Mesenchymal stem cell (in vitro differentiated cells and primary cell): ENCODE results near the gene UNK.

Experiments
- DNase-seq: peaks from one replicate; pipeline ENCODE4 v3.0.0-alpha.2; 2013
- H2AFZ ChIP-seq: one replicate; pipeline ENCODE4 v1.6.1; 2013; ENCODE audit warnings: low read depth, mild to moderate bottlenecking, control low read depth, inconsistent platforms, low read length, moderate library complexity
- H2AK5ac ChIP-seq: 2 replicates; pipeline ENCODE4 v1.6.1; 2013; ENCODE audit warnings: low read length, moderate library complexity, mild to moderate bottlenecking, inconsistent platforms; ENCODE audit not compliant: severe bottlenecking
- H2BK120ac ChIP-seq: one replicate; pipeline ENCODE4 v1.6.1; 2013; ENCODE audit warnings: low read depth, mild to moderate bottlenecking, inconsistent platforms, low read length, moderate library complexity
- H2BK12ac ChIP-seq, 2 experiments: one replicate each; pipeline ENCODE4 v1.6.1; 2013; ENCODE audit warnings: inconsistent platforms in 2 of 2, low read length in 2 of 2, mild to moderate bottlenecking in 2 of 2, moderate library complexity in 2 of 2, control low read depth in 1 of 2
- H2BK15ac ChIP-seq: one replicate; pipeline ENCODE4 v1.6.1; 2013; ENCODE audit warnings: mild to moderate bottlenecking, low read depth, inconsistent platforms; ENCODE audit not compliant: poor library complexity, severe bottlenecking
- H2BK5ac ChIP-seq: 2 replicates; pipeline ENCODE4 v1.6.1; 2013; ENCODE audit warnings: low read depth, mild to moderate bottlenecking, low read length, control low read depth, inconsistent platforms; ENCODE audit not compliant: poor library complexity, severe bottlenecking
- H3K14ac ChIP-seq, 2 experiments: one replicate each; pipeline ENCODE4 v1.6.1; 2013; ENCODE audit warnings: inconsistent platforms in 2 of 2, low read length in 2 of 2, control low read depth in 1 of 2, mild to moderate bottlenecking in 1 of 2, moderate library complexity in 1 of 2
- H3K18ac ChIP-seq, 2 experiments: one replicate each; pipeline ENCODE4 v1.6.1; 2013; ENCODE audit warnings: inconsistent platforms in 2 of 2, low read length in 2 of 2, control low read depth in 1 of 2, low read depth in 1 of 2, mild to moderate bottlenecking in 1 of 2
- H3K23ac ChIP-seq, 2 experiments: one replicate each; pipeline ENCODE4 v1.6.1; 2013; ENCODE audit warnings: inconsistent platforms in 2 of 2, low read length in 2 of 2, mild to moderate bottlenecking in 2 of 2, moderate library complexity in 2 of 2, control low read depth in 1 of 2
- H3K27ac ChIP-seq: 2 replicates; pipeline ENCODE4 v1.5.1; 2013; ENCODE audit warnings: mild to moderate bottlenecking, moderate library complexity, low read length, control low read depth, inconsistent platforms; ENCODE audit not compliant: poor library complexity, severe bottlenecking
- H3K27me3 ChIP-seq, 2 experiments: 2 replicates each; pipeline versions ENCODE4 v1.6.1 to v1.7.0; 2013; ENCODE audit warnings: low read length in 2 of 2, mild to moderate bottlenecking in 2 of 2, moderate library complexity in 2 of 2, control low read depth in 1 of 2, inconsistent platforms in 1 of 2; ENCODE audit not compliant: control insufficient read depth in 1 of 2, insufficient read depth in 1 of 2
- H3K36me3 ChIP-seq, 2 experiments: 2 replicates each; pipeline versions ENCODE4 v1.6.1 to v1.7.0; 2013; ENCODE audit warnings: low read length in 2 of 2, control low read depth in 1 of 2, inconsistent platforms in 1 of 2, low read depth in 1 of 2, mild to moderate bottlenecking in 1 of 2; ENCODE audit not compliant: insufficient read depth in 2 of 2, control insufficient read depth in 1 of 2
- H3K4ac ChIP-seq, 2 experiments: one replicate each; pipeline ENCODE4 v1.6.1; 2013; ENCODE audit warnings: inconsistent platforms in 2 of 2, low read length in 2 of 2, mild to moderate bottlenecking in 2 of 2, moderate library complexity in 2 of 2, control low read depth in 1 of 2, low read depth in 1 of 2
- H3K4me1 ChIP-seq: 2 replicates; pipeline ENCODE4 v1.6.1; 2013; ENCODE audit warnings: low read depth, low read length, control low read depth; ENCODE audit not compliant: control insufficient read depth, insufficient read depth
- H3K4me2 ChIP-seq: 2 replicates; pipeline ENCODE4 v1.6.1; 2013; ENCODE audit warnings: low read length, mild to moderate bottlenecking, inconsistent platforms; ENCODE audit not compliant: poor library complexity, severe bottlenecking
- H3K4me3 ChIP-seq, 2 experiments: 2 replicates each; pipeline versions ENCODE4 v1.5.1 to v1.7.0; 2013; ENCODE audit warnings: low read length in 2 of 2, mild to moderate bottlenecking in 2 of 2, control low read depth in 1 of 2, low read depth in 1 of 2; ENCODE audit not compliant: insufficient read depth in 1 of 2
- H3K79me1 ChIP-seq: replicated peaks from 2 replicates; pipeline ENCODE4 v1.6.1; 2013; ENCODE audit warnings: mild to moderate bottlenecking, control low read depth, low read length, inconsistent platforms; ENCODE audit not compliant: poor library complexity, severe bottlenecking
- H3K9ac ChIP-seq: 2 replicates; pipeline ENCODE4 v1.7.0; 2013; ENCODE audit warnings: mild to moderate bottlenecking, low read length, moderate library complexity
- H3K9me3 ChIP-seq: 2 replicates; pipeline ENCODE4 v1.7.0; 2013; ENCODE audit warnings: mild to moderate bottlenecking, low read length; ENCODE audit not compliant: control insufficient read depth
- H4K8ac ChIP-seq: one replicate; pipeline ENCODE4 v1.6.1; 2013; ENCODE audit warnings: inconsistent platforms, mild to moderate bottlenecking, low read length, moderate library complexity
- H4K91ac ChIP-seq: one replicate; pipeline ENCODE4 v1.6.1; 2013; ENCODE audit warnings: mild to moderate bottlenecking, low read length, inconsistent platforms
- WGBS: methylation state at CpG from one replicate; pipeline ENCODE4 v1.1.7; 2013; ENCODE audit warnings: mixed read lengths; 5-methylcytosine and 5-hydroxymethylcytosine counted together

UNK gene

DNA sequence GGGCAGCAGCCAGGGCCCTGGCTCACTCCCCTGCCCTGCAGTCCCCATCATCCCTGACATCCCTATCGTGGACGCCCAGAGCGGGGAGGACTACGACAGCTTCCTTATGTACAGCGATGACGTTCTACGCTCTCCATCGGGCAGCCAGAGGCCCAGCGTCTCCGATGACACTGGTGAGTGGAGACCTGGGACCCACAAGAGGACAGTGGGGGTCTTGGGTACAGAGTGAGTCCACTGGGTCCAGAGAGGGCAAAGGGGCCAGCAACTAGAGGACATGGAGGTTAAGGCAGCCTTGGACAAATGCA, 32.2 kb upstream of the UNK start:
- no peak overlapping the region for H2BK12ac ChIP-seq

DNA sequence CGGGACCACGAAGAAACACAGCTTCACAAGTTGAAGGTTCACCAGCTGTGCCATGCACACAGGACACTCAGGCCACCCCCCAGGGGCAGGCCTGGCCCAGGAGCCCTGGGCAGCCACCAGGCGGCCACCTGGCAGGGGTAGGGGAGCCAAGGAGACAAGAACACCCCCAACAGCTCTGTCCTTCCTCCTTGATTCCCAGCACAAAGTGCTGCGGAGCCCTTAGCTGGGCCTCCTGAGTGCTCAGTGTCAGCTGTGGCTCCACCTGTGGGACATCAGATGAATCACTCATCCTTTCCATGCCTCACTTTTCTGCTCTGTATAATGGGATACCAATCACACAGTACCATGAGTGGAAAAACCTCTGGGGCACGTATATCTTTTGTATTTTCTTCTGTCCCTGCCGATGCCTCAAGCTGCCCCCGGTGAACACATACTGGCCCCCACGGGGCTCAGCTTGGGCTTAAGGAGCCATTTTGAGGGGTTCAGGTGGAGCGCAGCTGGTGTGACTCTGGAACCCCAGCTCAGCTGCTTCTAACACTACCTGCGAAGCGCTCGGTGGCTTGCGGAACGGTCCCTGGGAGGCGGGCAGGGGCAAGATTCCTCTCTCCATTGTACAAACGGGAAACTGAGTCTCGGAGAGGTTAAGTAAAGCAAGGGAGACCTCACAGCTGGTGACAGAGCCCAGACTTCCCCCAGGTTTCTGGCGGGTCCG, 31.6 kb upstream of the UNK start:
- Histone ChIP-seq H2AFZ (no peak overlapping the region), H3K14ac (no peak overlapping the region), H3K27ac (no peak overlapping the region), H3K4me3 (peak overlapping the region in 1 of 2 experiments; percentile 73), H3K27me3 (peaks cover 0 to 10% of the 10 kb centered on the region in 2 experiments), H3K4ac (peak overlapping the region; percentile 13 to 69), H2BK15ac (peak overlapping the region; percentile 65), H3K9ac (peak overlapping the region; percentile 74), H3K9me3 (no peaks in the 10 kb centered on the region), H2BK12ac (peak overlapping the region in 1 of 2 experiments; percentile 35), H4K8ac (peak overlapping the region; percentile 94), H2BK120ac (no peak overlapping the region), H2AK5ac (no peak overlapping the region), H3K4me2 (no peak overlapping the region), H4K91ac (peak overlapping the region; percentile 47), H3K36me3 (peaks cover 0 to 94% of the 10 kb centered on the region in 2 experiments), H3K18ac (peak overlapping the region; percentile 56 to 85), H3K4me1 (peaks cover 32% of the 10 kb centered on the region), H3K23ac (no peak overlapping the region), H3K79me1 (peaks cover 11% of the 10 kb centered on the region), H2BK5ac (no peak overlapping the region)
- WGBS, result 80% methylated on average over 19 of the region's 19 CpGs
- DNase-seq, result no peak

More for the DNA sequence above, 32.2 kb upstream of the UNK start:
- Histone ChIP-seq H2AFZ (no peak overlapping the region), H3K27me3 (peaks cover 0 to 10% of the 10 kb centered on the region in 2 experiments), H3K14ac (no peak overlapping the region), H3K4me1 (peaks cover 32% of the 10 kb centered on the region), H3K36me3 (peaks cover 0 to 90% of the 10 kb centered on the region in 2 experiments), H3K4me3 (no peak overlapping the region), H3K9me3 (no peaks in the 10 kb centered on the region), H2BK5ac (no peak overlapping the region), H3K27ac (no peak overlapping the region), H3K23ac (no peak overlapping the region), H2BK120ac (no peak overlapping the region), H3K4ac (no peak overlapping the region), H4K8ac (no peak overlapping the region), H3K79me1 (peaks cover 11% of the 10 kb centered on the region), H2BK15ac (peak overlapping the region; percentile 1), H3K9ac (no peak overlapping the region), H3K4me2 (no peak overlapping the region), H4K91ac (no peak overlapping the region), H2AK5ac (no peak overlapping the region), H3K18ac (no peak overlapping the region)
- WGBS, result 95% methylated on average over 10 of the region's 10 CpGs
- DNase-seq, result no peak

DNA sequence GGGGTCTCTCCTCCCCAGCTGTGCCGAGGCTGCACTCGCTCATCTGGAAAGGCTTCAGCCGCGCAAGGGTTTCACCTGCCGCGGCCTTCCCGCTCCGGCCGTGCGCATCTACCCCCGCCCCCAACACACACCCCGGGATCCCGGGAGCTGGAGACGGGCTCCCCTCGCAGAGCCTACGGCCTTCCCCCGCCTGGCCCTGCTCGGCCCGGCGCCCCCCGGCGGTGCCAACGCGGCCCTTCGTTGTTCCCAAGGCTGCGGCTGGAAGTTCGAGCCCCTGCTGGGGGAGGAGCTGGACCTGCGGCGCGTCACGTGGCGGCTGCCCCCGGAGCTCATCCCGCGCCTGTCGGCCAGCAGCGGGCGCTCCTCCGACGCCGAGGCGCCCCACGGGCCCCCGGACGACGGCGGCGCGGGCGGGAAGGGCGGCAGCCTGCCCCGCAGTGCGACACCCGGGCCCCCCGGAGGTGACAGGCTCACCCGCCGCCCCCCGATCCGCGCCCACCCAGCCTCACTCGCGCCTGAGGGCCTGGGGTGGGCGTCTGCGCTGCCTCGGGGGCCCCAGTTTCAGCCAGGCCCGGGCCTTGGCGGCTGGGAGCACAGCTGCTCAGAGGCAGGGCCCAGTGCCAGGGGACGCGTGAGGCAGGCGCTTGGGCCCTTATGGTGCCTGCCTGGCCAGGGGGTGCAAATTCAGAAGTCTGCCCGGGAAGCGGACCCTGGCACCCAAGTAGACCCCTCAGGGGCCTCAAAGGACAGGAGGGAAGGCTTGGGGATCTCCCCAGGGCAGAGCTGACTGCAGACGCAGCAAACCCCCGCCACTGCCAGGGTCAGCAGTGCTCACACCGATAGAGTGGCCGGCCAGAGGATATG, 30.9 kb upstream of the UNK start:
- Histone ChIP-seq H3K9me3 (no peaks in the 10 kb centered on the region), H3K27me3 (peaks cover 0 to 10% of the 10 kb centered on the region in 2 experiments), H3K4me3 (peak overlapping the region in 1 of 2 experiments; percentile 73), H2BK120ac (peak overlapping the region; percentile 95), H3K4me1 (peaks cover 32% of the 10 kb centered on the region), H3K4me2 (peak overlapping the region; percentile 48), H2BK5ac (no peak overlapping the region), H2AFZ (peak overlapping the region; percentile 32), H4K91ac (peak overlapping the region; percentile 94), H3K14ac (peak overlapping the region in 1 of 2 experiments; percentile 27), H3K4ac (peak overlapping the region; percentile 86 to 94), H3K23ac (no peak overlapping the region), H3K36me3 (peaks cover 0 to 98% of the 10 kb centered on the region in 2 experiments), H3K27ac (no peak overlapping the region), H2BK12ac (peak overlapping the region; percentile 61 to 70), H3K79me1 (peaks cover 9% of the 10 kb centered on the region), H3K18ac (peak overlapping the region; percentile 77 to 86), H3K9ac (peak overlapping the region; percentile 74), H4K8ac (peak overlapping the region; percentile 96), H2BK15ac (peak overlapping the region; percentile 94), H2AK5ac (no peak overlapping the region)
- DNase-seq, result peak; percentile 69
- 34% methylated on average over 28 of the region's 76 CpGs for WGBS
